K562 (cell line): ENCODE results near the gene CMBL. TPM values are rescaled to one million over a fixed set of nuclear protein-coding genes. Genes with fewer than 3 reads are reported as not detected.

Experiments used
- ARID1B ChIP-seq: fragments of 450-650 bp; IDR thresholded peaks from 2 replicates; pipeline ENCODE4 v1.6.1; 2016; ENCODE audit warnings: antibody characterized with exemption, mild to moderate bottlenecking, inconsistent platforms
- CCAR2 ChIP-seq: fragments of 200-400 bp; formaldehyde crosslinking; IDR thresholded peaks from 2 replicates; pipeline ENCODE4 v1.6.1; 2017; ENCODE audit warnings: mild to moderate bottlenecking, low read depth, low read length
- ETS2 ChIP-seq: IDR thresholded peaks from 2 replicates; pipeline ENCODE4 v1.6.1; 2016; ENCODE audit warnings: borderline replicate concordance, missing genetic modification characterization, mild to moderate bottlenecking, moderate library complexity, missing compliant biosample characterization; ENCODE audit not compliant: poor library complexity, severe bottlenecking
- ID3 ChIP-seq, 2 experiments: fragments of 250-450 bp in 1 of 2; fragments of 450-650 bp in 1 of 2; sonication (Bioruptor Pico) in 1 of 2; IDR thresholded peaks; 2 replicates each; pipeline versions ENCODE4 v1.6.1 to v1.8.0; 2016 to 2021; ENCODE audit warnings: mild to moderate bottlenecking in 2 of 2, moderate library complexity in 2 of 2, missing compliant biosample characterization in 1 of 2, missing genetic modification characterization in 1 of 2
- KLF1 ChIP-seq: fragments of 450-650 bp; IDR thresholded peaks from 2 replicates; pipeline ENCODE4 v1.6.1; 2016; ENCODE audit warnings: missing genetic modification characterization, missing compliant biosample characterization
- L3MBTL2 ChIP-seq: fragments of 450-650 bp; IDR thresholded peaks from 2 replicates; pipeline ENCODE4 v1.6.1; 2016; ENCODE audit warnings: mild to moderate bottlenecking, moderate library complexity
- NFE2L1 ChIP-seq: fragments of 450-650 bp; IDR thresholded peaks from 2 replicates; pipeline ENCODE4 v1.6.1; 2016; ENCODE audit warnings: missing genetic modification characterization, low read depth, mild to moderate bottlenecking, missing compliant biosample characterization, moderate library complexity, borderline replicate concordance
- PRDM10 ChIP-seq: fragments of 450-650 bp; IDR thresholded peaks from 2 replicates; pipeline ENCODE4 v1.6.1; 2018; ENCODE audit not compliant: partially characterized antibody
- PTBP1 ChIP-seq: fragments of 200-400 bp; formaldehyde crosslinking; IDR thresholded peaks from 2 replicates; pipeline ENCODE4 v1.6.1; 2017; ENCODE audit warnings: low read depth, low read length
- RB1 ChIP-seq: fragments of 450-650 bp; IDR thresholded peaks from 2 replicates; pipeline ENCODE4 v1.6.1; 2017; ENCODE audit warnings: low read depth, mild to moderate bottlenecking
- RBFOX2 ChIP-seq: fragments of 200-400 bp; formaldehyde crosslinking; IDR thresholded peaks from 2 replicates; pipeline ENCODE4 v1.6.1; 2017; ENCODE audit warnings: low read depth, mild to moderate bottlenecking, low read length, moderate library complexity
- SIX5 ChIP-seq, 2 experiments: IDR thresholded peaks; 2 replicates each; pipeline ENCODE4 v1.6.1; 2011; ENCODE audit warnings: low read length in 2 of 2, borderline replicate concordance in 1 of 2, low read depth in 1 of 2, mild to moderate bottlenecking in 1 of 2, moderate library complexity in 1 of 2; ENCODE audit not compliant: insufficient read depth in 1 of 2
- SMAD4 ChIP-seq: fragments of 250-450 bp; sonication (Bioruptor Pico); conservative IDR thresholded peaks from 2 replicates; pipeline ENCODE4 v1.8.0; 2021; ENCODE audit warnings: inconsistent platforms, mild to moderate bottlenecking, moderate library complexity
- TFAM ChIP-seq: fragments of 250-450 bp; sonication (Bioruptor Pico); conservative IDR thresholded peaks from 2 replicates; pipeline ENCODE4 v1.5.0; 2021; ENCODE audit warnings: mild to moderate bottlenecking, moderate library complexity
- THRA ChIP-seq: fragments of 450-650 bp; IDR thresholded peaks from 2 replicates; pipeline ENCODE4 v1.6.1; 2017; ENCODE audit warnings: mild to moderate bottlenecking, moderate library complexity
- ZBTB2 ChIP-seq: fragments of 450-650 bp; IDR thresholded peaks from 2 replicates; pipeline ENCODE4 v1.6.1; 2016; ENCODE audit warnings: antibody characterized with exemption
- ZC3H11A ChIP-seq: IDR thresholded peaks from 2 replicates; pipeline ENCODE4 v1.6.1; 2012; ENCODE audit warnings: low read depth, low read length, improper control_type of control experiment
- ZNF165 ChIP-seq: fragments of 250-450 bp; sonication (Bioruptor Pico); IDR thresholded peaks from 2 replicates; pipeline ENCODE4 v1.4.0; 2020; ENCODE audit warnings: borderline replicate concordance
- ZNF696 ChIP-seq: fragments of 250-450 bp; sonication (Bioruptor Pico); conservative IDR thresholded peaks from 2 replicates; pipeline ENCODE4 v1.4.0; 2020; ENCODE audit warnings: mild to moderate bottlenecking, moderate library complexity
- polyA plus RNA-seq, 8 experiments: library from polyadenylated mRNA; depleted of rRNA in 4 of 8; stranded (reverse) in 5 of 8; unstranded in 3 of 8; fragments of >200 nt; fragmentation: Nextera tagmentation in 2 of 8; fragmentation: Illumina TruSeq in 1 of 8; extraction: Ambion mirVana in 2 of 8; extraction: Trizol in 1 of 8; gene quantifications; 2 replicates each; pipeline versions ENCODE4 v1.2.1 to v1.2.3, GENCODE V29; 2011 to 2014; ENCODE audit warnings: inconsistent platforms in 1 of 8, missing spikeins in 1 of 8
- total RNA-seq, 7 experiments: library from RNA; depleted of rRNA in 6 of 7; stranded (reverse); fragments of >200 nt in 6 of 7; fragmentation: Illumina TruSeq in 2 of 7; extraction: Trizol in 2 of 7; gene quantifications; 2 replicates each; pipeline versions ENCODE4 v1.2.1 to v1.2.3, GENCODE V29; 2011 to 2021; ENCODE audit warnings: low replicate concordance in 1 of 7

The CMBL gene
- total and polyA plus RNA-seq, 9 of the 15 experiments (the other 6 are each of a cell fraction or from before 2014, with no cell fraction given) = 22.6 to 192 (median 71.1) TPM

GRCh38 chr5:10308844-10309243, 1.1 kb upstream of the CMBL start (continued):
- peak; percentile 31 for TF ChIP-seq PRDM10
- no peak for TF ChIP-seq SIX5 (IDR thresholded peaks at IDR 0.05; ENCODE audit: borderline replicate concordance in 1 of 2, insufficient read depth in 1 of 2, low read depth in 1 of 2, low read length in 2 of 2)
- no peak for TF ChIP-seq ID3 (CRISPR knock-in tag; IDR thresholded peaks at IDR 0.05)
- TF ChIP-seq ID3 (tag; IDR thresholded peaks at IDR 0.05) = no peak
- no peak for TF ChIP-seq ZBTB2
- TF ChIP-seq RB1 = no peak
- no peak for TF ChIP-seq TFAM
- no peak for TF ChIP-seq PTBP1
- no peak for TF ChIP-seq CCAR2
- no peak for TF ChIP-seq ETS2 (tag)
- TF ChIP-seq KLF1 (tag) = no peak
- TF ChIP-seq ZNF696 = no peak
- TF ChIP-seq ZNF165 (CRISPR knock-in tag) = no peak
- TF ChIP-seq SMAD4 (CRISPR knock-in tag) = no peak
- no peak for TF ChIP-seq ZC3H11A
- no peak for TF ChIP-seq THRA
- no peak for TF ChIP-seq NFE2L1 (tag)
- 0 out of 2 replicates have a peak, but pooled peaks have one; percentile 44 for TF ChIP-seq L3MBTL2
- TF ChIP-seq RBFOX2 = peak; percentile 24; the same call in 1 of the 2 replicates
- TF ChIP-seq ARID1B = no peak
